ENCODE data around the gene TLR2.

TLR2 gene, protein sequence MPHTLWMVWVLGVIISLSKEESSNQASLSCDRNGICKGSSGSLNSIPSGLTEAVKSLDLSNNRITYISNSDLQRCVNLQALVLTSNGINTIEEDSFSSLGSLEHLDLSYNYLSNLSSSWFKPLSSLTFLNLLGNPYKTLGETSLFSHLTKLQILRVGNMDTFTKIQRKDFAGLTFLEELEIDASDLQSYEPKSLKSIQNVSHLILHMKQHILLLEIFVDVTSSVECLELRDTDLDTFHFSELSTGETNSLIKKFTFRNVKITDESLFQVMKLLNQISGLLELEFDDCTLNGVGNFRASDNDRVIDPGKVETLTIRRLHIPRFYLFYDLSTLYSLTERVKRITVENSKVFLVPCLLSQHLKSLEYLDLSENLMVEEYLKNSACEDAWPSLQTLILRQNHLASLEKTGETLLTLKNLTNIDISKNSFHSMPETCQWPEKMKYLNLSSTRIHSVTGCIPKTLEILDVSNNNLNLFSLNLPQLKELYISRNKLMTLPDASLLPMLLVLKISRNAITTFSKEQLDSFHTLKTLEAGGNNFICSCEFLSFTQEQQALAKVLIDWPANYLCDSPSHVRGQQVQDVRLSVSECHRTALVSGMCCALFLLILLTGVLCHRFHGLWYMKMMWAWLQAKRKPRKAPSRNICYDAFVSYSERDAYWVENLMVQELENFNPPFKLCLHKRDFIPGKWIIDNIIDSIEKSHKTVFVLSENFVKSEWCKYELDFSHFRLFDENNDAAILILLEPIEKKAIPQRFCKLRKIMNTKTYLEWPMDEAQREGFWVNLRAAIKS

GRCh38 chr4:153684182-153684970 is at the start of gene TLR2:
TSS of gene TLR2 (plus strand) at chr4:153684280. CDS start at chr4:153702908, 18,628 bp downstream.
- peak; percentile 67 for DNase-seq

DNA sequence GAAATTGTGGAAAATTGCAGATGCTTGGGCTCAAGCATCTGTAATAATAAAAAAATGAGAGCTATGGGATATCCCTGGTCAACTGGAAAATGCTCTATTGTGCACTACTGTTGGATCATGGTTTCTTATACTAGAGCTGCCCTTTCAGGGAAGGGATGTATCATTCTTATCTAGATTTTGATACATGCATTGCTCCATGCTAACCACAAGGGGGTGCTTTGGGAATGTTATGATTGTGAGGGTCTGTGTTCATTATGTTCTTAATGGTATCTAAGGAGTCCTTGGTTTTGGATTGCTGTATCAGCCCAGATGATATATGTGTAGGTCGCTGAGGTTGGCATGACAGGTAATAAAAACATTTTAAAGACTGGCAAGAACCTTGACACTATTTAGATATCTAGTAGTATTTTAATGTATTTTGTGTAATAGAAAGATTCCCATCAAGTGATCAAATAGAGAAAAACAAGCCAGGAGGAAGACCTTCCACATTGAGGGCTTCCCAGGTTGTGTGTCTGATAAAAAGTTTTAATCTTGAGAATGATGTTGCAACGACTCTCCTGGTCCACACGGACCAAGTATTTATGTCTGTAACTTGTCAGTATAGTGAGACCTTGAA is 49.2 kb upstream of the TLR2 start:
- DNase-seq: peak; percentile 14

DNA sequence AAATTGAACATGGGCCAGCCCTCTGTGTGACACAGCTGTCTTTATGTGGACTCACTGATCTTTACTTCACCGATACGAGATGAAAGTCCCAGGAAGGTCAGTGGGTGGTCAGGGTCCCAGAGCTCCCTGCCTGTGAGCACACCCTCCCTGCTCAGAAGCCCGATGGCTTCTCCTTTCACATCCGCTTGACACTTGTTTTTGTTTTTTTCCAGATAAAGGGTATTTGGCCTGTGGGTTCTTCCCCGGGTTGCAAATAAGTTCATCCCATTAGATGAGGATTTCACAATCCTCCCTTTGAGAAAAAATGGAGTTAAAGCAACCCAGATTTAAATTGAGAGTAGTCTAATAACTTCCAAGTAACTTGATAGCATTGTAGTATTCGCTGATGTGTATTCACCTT is 48.2 kb upstream of the TLR2 start:
- no peak for DNase-seq

DNA sequence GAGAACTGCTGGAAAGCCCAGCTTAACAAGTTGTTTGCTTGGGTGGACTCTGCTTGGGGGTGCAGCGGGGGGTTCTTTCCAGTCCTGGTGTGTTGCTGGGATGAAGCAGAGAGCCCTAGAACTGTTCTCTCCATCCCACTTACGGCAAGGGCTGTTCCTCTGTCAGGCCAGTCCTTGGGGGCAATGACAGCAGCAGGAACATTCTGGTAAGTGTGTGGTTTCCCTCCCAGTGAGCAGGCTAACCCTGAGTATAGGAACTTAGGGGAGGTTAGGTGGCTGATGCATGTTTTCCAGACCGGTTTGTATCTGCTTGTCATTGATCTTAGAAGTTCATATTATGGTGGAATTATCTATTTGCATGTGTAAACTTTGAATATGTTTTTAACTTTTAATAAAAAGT is 46.9 kb upstream of the TLR2 start:
- DNase-seq: no peak

DNA sequence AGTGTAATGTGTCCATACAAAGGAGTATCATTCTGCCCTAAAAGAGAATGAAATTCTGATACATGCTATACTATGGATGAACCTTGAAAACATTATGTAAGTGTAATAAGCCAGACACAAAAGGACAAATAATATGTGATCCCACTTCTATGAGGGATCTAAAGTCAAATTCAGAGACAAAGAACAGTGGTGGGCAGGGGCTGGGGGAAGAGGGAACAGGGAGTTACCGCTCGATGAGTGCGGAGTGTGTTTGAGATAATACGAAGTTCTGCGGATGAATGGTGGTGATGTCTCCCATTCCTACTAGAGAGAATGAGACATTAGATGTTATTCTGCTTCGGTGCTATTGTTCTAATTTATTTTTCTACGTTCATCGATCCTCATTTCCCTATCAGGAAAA is 46.1 kb upstream of the TLR2 start:
- DNase-seq: no peak

GRCh38 chr4:153638999-153639398 is 45.1 kb upstream of the TLR2 start:
- no peak for DNase-seq

DNA sequence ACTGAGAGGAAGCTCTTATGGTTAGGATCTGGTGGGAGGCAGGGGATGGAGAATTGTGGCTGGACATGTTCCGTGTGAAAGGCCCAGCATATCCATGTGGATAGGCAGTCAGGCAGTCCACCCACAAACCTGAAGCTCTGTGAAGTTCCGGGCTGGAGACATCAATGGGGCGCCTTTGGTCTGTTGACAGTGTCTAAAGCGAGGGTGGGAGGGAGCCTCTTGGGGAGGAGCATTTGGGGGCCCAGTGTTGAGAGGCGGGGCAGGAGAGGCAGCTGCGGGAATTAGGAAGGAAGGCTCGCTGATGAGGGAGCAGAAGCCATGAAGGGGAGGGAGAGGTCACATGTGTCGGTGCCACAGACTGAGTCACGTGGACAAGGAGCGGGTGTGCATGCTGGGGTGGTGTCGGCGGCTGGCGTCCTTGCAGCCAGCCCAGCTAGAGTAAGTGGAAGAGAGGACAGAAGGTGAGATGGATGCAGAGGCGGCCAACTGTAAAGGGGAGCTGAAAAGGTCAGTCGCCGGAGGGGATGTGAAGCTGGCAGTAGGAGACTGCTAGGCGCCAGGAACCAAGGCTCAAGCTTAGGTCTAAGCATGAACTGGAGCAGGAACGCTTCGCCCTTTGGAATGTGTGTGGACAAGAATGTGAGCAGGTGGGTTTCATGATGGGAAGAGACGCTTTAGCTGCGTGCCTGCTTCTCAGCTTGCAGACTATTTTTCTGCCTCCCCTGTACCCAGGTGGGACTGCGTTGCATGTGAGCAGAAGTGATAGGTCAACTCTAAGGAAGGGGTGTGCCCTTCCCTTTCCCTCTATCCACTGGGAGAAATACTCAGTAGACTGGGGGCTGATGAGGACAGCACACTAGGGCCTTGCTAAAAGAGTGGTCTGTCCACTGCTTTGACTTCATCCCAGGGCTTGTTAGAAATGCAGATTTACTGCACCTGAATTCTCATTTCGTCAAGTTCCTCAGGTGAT is 44.0 kb upstream of the TLR2 start:
- DNase-seq: no peak

DNA sequence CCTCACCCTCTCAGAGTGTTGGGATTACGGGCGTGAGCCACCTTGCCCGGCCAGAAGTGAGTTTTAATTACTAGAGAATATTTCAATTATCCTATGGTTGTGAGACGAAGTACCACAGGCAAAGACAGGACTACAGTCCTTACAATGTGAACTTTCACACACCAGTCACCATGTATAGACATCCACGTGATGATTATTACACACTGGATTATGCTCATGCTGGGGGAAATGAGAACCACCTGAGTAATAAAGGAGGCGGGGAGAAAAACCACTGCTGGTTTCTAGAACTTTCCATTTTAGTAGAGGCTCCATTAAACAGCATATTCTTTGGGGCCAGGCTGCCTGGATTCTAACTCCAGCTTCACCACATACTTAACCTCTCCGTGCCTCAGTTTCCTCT is 42.5 kb upstream of the TLR2 start:
- DNase-seq: no peak

DNA sequence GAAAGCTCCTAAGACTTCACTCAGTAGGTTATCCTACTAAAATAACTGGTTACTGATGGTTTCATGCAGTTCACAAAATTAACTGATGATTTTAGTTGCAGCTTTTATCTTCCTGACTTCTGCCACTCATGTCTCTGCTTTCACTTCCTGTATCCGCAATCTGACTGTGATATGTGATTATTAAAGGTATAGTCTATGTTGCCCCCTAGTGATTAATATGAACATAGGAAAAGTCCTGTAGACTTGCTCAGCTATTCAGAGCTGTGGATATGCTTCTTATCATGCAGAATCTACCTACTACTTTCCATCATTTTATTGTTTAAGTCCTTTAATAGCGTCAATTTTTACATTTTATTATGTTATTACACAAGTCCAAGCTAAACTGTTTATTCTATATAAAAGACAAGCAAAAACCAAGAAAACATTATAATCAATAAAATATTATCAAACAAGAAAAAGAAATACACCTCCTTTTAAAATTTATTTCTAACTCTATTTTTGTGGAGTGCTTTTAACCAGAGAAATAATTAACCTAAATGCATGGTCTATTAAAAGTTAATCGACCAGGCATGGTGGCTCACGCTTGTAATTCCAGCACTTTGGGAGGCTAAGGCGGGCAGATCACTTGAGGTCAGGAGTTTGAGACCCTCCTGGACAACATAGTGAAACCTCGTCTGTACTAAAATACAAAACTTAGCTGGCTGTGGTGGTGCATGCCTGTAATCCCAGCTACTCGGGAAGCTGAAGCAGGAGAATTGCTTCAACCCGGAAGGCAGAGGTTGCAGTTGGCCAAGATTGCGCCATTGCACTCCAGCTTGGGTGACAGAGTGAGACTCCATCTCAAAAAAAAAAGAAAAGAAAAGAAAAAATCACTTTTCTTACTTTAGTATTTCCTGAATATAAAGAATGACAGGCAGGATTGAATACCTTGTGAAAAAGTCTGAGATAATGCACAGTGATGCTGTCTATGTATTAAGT is 40.4 kb upstream of the TLR2 start:
- peak; percentile 76 for DNase-seq

- no peak for DNase-seq
These were observed 38.9 kb upstream of the TLR2 start for GRCh38 chr4:153645183-153645582.

- no peak for DNase-seq
These were observed 37.8 kb upstream of the TLR2 start for GRCh38 chr4:153646261-153646660.

GRCh38 chr4:153646978-153647377 is 37.1 kb upstream of the TLR2 start:
- no peak for DNase-seq

DNA sequence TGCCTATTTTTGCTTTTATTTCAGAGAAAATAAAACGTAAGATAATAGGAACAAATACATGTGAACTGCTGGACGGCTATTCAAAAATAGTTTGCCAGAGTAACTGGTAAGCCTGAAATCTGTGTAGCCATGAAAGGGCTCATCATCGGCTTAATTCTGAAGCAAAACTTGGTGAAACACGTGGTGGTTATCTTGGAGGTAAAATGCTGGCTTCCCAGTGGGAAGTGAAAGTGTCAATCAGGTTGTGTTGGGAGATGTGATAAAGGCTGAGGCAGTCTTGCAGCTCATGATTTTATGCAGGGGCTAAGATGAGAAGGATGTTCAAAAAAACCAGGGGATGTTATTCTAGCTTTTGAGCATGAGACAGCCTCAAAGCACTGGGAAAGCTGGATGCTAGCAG is 36.1 kb upstream of the TLR2 start:
- no peak for DNase-seq

DNA sequence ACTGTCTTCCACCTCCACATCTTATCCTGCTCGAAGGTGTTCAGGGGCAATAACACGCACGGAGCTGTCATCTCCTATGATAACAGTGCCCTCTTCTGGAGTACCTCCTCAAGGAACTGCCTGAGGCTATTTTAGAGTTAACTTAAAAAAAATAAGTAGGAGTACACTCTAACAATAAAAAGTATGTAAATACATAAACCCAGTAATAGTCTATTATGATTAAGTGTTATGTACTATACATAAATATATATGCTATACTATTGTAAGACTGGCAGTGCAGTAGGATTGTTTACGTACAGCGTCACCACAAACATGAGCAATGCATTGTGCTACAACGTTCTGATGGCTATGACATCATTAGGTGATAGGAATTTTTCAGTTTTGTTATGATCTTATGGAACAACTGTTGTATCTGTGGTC is 34.5 kb upstream of the TLR2 start:
- DNase-seq: no peak

- DNase-seq: no peak
These were observed 33.0 kb upstream of the TLR2 start for GRCh38 chr4:153651116-153651515.

GRCh38 chr4:153651587-153651986 is 32.5 kb upstream of the TLR2 start:
- peak; percentile 51 for DNase-seq

GRCh38 chr4:153652051-153652784 is 31.9 kb upstream of the TLR2 start:
- no peak for DNase-seq

DNA sequence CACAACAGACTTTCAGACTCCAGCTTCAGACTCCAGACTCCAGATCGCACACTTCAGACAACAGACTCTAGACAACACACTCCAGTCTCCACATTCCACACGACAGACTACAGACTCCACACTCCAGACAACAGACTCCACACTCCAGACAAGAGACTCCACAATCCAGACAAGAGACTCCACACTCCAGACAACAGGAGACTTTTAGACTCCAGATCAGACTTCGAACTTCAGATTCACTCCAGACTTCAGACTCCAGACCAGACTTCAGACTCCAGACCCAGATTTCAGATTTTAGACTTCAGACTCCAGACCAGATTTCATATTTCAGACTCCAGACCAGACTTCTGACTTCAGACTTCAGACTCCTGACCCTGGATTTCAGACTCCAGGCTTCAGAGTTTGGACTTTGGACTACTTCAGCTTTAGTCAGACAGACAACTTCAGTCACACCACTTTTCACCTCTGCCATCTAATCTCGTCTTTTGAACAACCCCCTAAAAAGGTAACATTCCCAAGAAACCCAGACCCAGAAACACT is 29.0 kb upstream of the TLR2 start:
- DNase-seq: no peak

DNA sequence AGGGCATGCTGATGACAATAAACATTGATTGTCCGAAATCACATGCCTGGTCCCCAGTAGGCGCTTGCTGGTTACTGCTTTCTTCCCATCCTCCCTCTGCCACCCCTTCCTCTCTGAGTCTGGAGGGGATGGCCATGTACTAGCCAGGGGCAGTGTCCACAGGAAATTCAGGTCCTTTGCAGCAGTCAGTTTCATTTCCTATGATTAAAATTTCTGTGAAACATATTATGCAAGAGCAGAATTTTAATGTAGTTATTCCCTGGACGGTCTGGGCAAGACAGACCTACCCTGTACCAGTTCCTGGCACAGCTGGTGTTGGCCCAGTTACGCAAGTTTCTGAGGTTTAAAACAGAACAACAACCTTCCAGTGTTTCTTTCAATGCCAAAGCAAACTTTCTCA is 28.2 kb upstream of the TLR2 start:
- no peak for DNase-seq

Measured in CD4-positive, alpha-beta T cell treated with Interleukin-21 for 1 hour (primary cell).